GM19351 (cell line): Measurements from ENCODE around the gene TMEM132E.

ENCODE experiments used
- ATAC-seq: cut with Tn5 transposase; IDR thresholded peaks from one replicate; pipeline ENCODE4 v1.9.1; 2021; ENCODE audit warnings: mild to moderate bottlenecking, moderate library complexity; ENCODE audit not compliant: unreplicated experiment

Gene TMEM132E

GRCh38 chr17:34567691-34568465, 11.5 kb upstream of the TMEM132E start:
- ATAC-seq, result no peak

GRCh38 chr17:34568953-34569352, 10.4 kb upstream of the TMEM132E start:
- ATAC-seq, result no peak

GRCh38 chr17:34569591-34569990, 9.8 kb upstream of the TMEM132E start:
- ATAC-seq, result no peak

GRCh38 chr17:34570506-34570905, 8.9 kb upstream of the TMEM132E start:
- no peak for ATAC-seq

- no peak for ATAC-seq
These were observed 7.8 kb upstream of the TMEM132E start for GRCh38 chr17:34571428-34572130.

- ATAC-seq, result no peak
These were observed 6.9 kb upstream of the TMEM132E start for GRCh38 chr17:34572483-34572882.

GRCh38 chr17:34575182-34575581, 4.2 kb upstream of the TMEM132E start:
- no peak for ATAC-seq

- ATAC-seq, result no peak
These were observed 1.4 kb upstream of the TMEM132E start for GRCh38 chr17:34578016-34578415.

GRCh38 chr17:34578656-34579016, 746 bp upstream of the TMEM132E start:
- ATAC-seq, result no peak

GRCh38 chr17:34579979-34580684, 750 bp downstream of the TMEM132E start:
- ATAC-seq, result no peak

- ATAC-seq, result no peak
These were observed 1.5 kb downstream of the TMEM132E start for GRCh38 chr17:34580685-34581445.

GRCh38 chr17:34581446-34582184, 2.2 kb downstream of the TMEM132E start:
- ATAC-seq, result no peak

GRCh38 chr17:34582185-34582900, 3.0 kb downstream of the TMEM132E start:
- no peak for ATAC-seq

- ATAC-seq, result no peak
These were observed 3.5 kb downstream of the TMEM132E start for GRCh38 chr17:34582901-34583245.

- ATAC-seq, result no peak
These were observed 5.5 kb downstream of the TMEM132E start for GRCh38 chr17:34584805-34585416.

GRCh38 chr17:34586346-34586846, 7.0 kb downstream of the TMEM132E start:
- no peak for ATAC-seq

GRCh38 chr17:34588266-34588665, 8.9 kb downstream of the TMEM132E start:
- ATAC-seq, result no peak

GRCh38 chr17:34589120-34589965, 10.0 kb downstream of the TMEM132E start:
- ATAC-seq, result no peak
